ENCODE results near the gene PTMS.

The PTMS gene

GRCh38 chr12:6791931-6792520 is 25.9 kb downstream of the PTMS start:
- no peak for DNase-seq

- DNase-seq, result no peak
Measured at GRCh38 chr12:6792522-6793201, 26.5 kb downstream of the PTMS start.

GRCh38 chr12:6795088-6795487 is 28.9 kb downstream of the PTMS start:
- no peak for DNase-seq

- no peak for DNase-seq
Measured at GRCh38 chr12:6796576-6796975, 30.4 kb downstream of the PTMS start.

- DNase-seq, result no peak
Measured at GRCh38 chr12:6799147-6799546, 33.0 kb downstream of the PTMS start.

- DNase-seq, result no peak
Measured at GRCh38 chr12:6807170-6807569, 41.0 kb downstream of the PTMS start.

GRCh38 chr12:6809056-6809455 is 42.9 kb downstream of the PTMS start:
- DNase-seq, result no peak

GRCh38 chr12:6810758-6811157 is 44.6 kb downstream of the PTMS start:
- no peak for DNase-seq

GRCh38 chr12:6813363-6813762 is 47.2 kb downstream of the PTMS start:
- DNase-seq, result no peak

GRCh38 chr12:6816598-6816997 is 50.4 kb downstream of the PTMS start:
- DNase-seq, result no peak

GRCh38 chr12:6817098-6817497 is 50.9 kb downstream of the PTMS start:
- no peak for DNase-seq

GRCh38 chr12:6817662-6818157 is 51.5 kb downstream of the PTMS start:
- no peak for DNase-seq

- DNase-seq, result no peak
Measured at GRCh38 chr12:6818222-6818621, 52.1 kb downstream of the PTMS start.

- no peak for DNase-seq
Measured at GRCh38 chr12:6818645-6819044, 52.5 kb downstream of the PTMS start.

GRCh38 chr12:6819106-6820030 is 53.2 kb downstream of the PTMS start:
- DNase-seq, result no peak

GRCh38 chr12:6820166-6820565 is 54.0 kb downstream of the PTMS start:
- no peak for DNase-seq
